Adipocyte (in vitro differentiated cells): ENCODE results near the gene NEUROD6.

Source experiments
- DNase-seq: peaks from one replicate; pipeline ENCODE4 v3.0.0-alpha.2; 2015; ENCODE audit warnings: low read depth
- H3K27me3 ChIP-seq: replicated peaks from 2 replicates; pipeline ENCODE4 v1.7.0; 2013; ENCODE audit warnings: mild to moderate bottlenecking, low read length, moderate library complexity; ENCODE audit not compliant: control insufficient read depth, insufficient read depth
- H3K36me3 ChIP-seq: 2 replicates; pipeline ENCODE4 v1.7.0; 2013; ENCODE audit warnings: low read length, mild to moderate bottlenecking, moderate library complexity; ENCODE audit not compliant: control insufficient read depth, insufficient read depth, severe bottlenecking
- H3K4me1 ChIP-seq: 2 replicates; pipeline ENCODE4 v1.7.0; 2013; ENCODE audit warnings: mild to moderate bottlenecking, low read length, moderate library complexity; ENCODE audit not compliant: control insufficient read depth, insufficient read depth
- H3K4me3 ChIP-seq: 2 replicates; pipeline ENCODE4 v1.7.0; 2013; ENCODE audit warnings: mild to moderate bottlenecking, low read length, moderate library complexity
- H3K9ac ChIP-seq: 2 replicates; pipeline ENCODE4 v1.7.0; 2013; ENCODE audit warnings: mild to moderate bottlenecking, low read length, moderate library complexity
- H3K9me3 ChIP-seq: 2 replicates; pipeline ENCODE4 v1.7.0; 2013; ENCODE audit warnings: mild to moderate bottlenecking, low read length, moderate library complexity; ENCODE audit not compliant: control insufficient read depth

The NEUROD6 gene

DNA sequence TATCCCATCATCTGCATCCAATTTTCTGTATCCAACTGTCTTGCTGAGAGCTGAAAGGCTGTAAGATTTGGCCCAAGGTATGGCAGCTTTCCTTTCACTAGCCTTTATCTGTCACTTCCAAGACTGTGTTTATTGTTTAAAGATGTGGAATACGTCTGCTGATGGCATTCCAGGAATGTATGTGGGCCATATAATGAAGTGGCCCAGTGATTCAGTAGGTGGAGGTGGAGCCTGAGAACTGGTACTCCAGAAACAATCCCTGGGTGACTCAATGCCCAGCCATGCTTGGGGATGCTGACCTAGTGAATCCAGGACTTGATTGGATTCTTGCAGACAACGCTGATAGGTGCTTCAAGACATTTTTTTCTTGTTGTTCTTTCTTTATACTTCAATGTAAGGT lies 13.5 kb downstream of the NEUROD6 start:
- Histone ChIP-seq H3K4me3 (no peak overlapping the region), H3K9me3 (no peaks in the 10 kb centered on the region), H3K27me3 (peaks cover 9% of the 10 kb centered on the region), H3K9ac (no peak overlapping the region), H3K4me1 (no peaks in the 10 kb centered on the region), H3K36me3 (no peaks in the 10 kb centered on the region)
- no peak for DNase-seq

DNA sequence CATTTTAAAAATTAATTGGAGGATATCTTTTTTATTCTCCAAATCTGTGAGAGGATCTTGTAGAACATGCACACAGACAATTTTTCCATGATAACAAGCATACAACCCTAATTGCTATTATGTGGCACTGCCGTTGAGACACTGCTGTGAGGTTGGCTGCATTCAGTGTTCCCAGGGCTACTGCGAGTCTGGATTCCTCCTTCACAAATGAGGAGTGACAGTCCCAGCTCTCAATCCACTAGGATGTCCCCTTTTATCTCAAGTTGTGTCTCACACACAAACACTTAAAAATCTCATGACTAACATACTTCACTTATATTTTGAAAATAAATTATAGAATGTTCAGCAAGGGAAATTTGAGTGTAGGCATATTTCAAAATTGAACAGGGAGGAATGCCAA lies 14.1 kb downstream of the NEUROD6 start:
- Histone ChIP-seq H3K4me1 (no peaks in the 10 kb centered on the region), H3K9me3 (no peaks in the 10 kb centered on the region), H3K4me3 (no peak overlapping the region), H3K9ac (no peak overlapping the region), H3K36me3 (no peaks in the 10 kb centered on the region), H3K27me3 (peaks cover 9% of the 10 kb centered on the region)
- no peak for DNase-seq

DNA sequence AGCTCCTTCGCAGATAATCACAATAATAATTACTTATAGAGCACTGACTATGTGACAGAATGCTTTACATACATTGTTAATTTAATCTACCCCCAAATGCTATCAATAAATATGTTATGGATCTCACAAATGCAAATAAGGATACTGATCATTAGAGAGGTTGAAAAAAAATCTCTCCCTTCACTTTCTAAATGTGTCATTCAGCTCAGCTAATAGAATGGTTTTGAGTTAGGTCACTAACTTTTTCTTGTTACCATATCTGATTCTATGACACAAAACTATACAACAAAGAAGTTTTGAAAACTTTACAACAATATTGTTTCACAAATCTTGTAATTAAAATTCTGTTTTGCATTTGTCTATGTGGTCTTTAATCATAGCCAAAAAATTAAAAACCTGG lies 17.4 kb downstream of the NEUROD6 start:
- H3K27me3 ChIP-seq = peaks cover 9% of the 10 kb centered on the region
- no peak overlapping the region for H3K4me3 ChIP-seq
- H3K4me1 ChIP-seq = no peaks in the 10 kb centered on the region
- no peaks in the 10 kb centered on the region for H3K9me3 ChIP-seq
- DNase-seq = no peak
- no peaks in the 10 kb centered on the region for H3K36me3 ChIP-seq
- H3K9ac ChIP-seq = no peak overlapping the region

DNA sequence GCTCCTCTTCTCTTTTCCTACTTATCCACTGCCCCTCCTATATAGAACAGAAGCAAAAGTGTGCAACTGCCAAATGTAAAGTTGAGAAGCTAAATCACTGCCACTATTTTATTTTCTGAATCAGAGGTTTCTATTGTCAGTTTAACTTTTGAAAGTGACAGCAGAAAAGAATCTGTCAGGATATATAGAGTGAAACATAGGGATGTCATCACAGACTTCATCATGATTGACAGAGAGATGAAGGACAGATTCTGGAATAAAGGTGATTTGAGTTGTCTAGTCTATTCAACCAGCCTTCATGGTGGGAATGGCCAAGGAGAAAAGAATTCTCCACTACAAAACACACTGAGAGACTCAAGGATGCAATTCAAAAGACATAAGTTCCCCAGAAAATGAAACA lies 19.9 kb downstream of the NEUROD6 start:
- peaks cover 9% of the 10 kb centered on the region for H3K27me3 ChIP-seq
- H3K9me3 ChIP-seq = no peaks in the 10 kb centered on the region
- no peaks in the 10 kb centered on the region for H3K36me3 ChIP-seq
- no peaks in the 10 kb centered on the region for H3K4me1 ChIP-seq
- no peak overlapping the region for H3K4me3 ChIP-seq
- no peak for DNase-seq
- H3K9ac ChIP-seq = no peak overlapping the region

- Histone ChIP-seq H3K4me3 (no peak overlapping the region), H3K36me3 (no peaks in the 10 kb centered on the region), H3K9me3 (no peaks in the 10 kb centered on the region), H3K4me1 (no peaks in the 10 kb centered on the region), H3K27me3 (peaks cover 9% of the 10 kb centered on the region), H3K9ac (no peak overlapping the region)
- DNase-seq = no peak
These were observed 22.2 kb downstream of the NEUROD6 start for GRCh38 chr7:31318313-31318712.

DNA sequence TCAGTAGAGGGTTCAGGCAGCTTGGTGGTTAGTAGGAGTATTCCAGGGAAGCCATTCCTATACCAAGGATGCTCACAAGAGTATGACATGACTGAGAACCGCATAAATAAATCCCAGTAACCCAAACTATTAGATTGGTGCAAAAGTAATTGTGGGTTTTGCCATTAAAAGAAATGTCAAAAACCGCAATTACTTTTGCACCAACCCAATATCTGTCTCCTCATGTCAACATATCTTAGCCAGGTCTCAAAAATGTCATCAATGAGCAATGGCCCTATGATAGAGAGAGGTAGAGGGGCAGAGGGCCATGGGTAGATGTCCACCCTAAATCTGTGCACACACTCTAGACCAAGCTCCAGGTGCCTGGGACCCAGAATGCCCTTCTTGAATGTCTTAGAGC lies 23.6 kb downstream of the NEUROD6 start:
- DNase-seq = no peak
- Histone ChIP-seq H3K4me3 (no peak overlapping the region), H3K36me3 (no peaks in the 10 kb centered on the region)

GRCh38 chr7:31315758-31316157 lies 24.8 kb downstream of the NEUROD6 start:
- Histone ChIP-seq H3K9ac (no peak overlapping the region), H3K4me1 (no peaks in the 10 kb centered on the region), H3K36me3 (no peaks in the 10 kb centered on the region), H3K9me3 (no peaks in the 10 kb centered on the region), H3K4me3 (no peak overlapping the region), H3K27me3 (peaks cover 10% of the 10 kb centered on the region)
- no peak for DNase-seq

More for the DNA sequence above, 23.6 kb downstream of the NEUROD6 start:
- Histone ChIP-seq H3K27me3 (peaks cover 9% of the 10 kb centered on the region), H3K9ac (no peak overlapping the region), H3K4me1 (no peaks in the 10 kb centered on the region), H3K9me3 (no peaks in the 10 kb centered on the region)

GRCh38 chr7:31314781-31315180 lies 25.7 kb downstream of the NEUROD6 start:
- no peak overlapping the region for H3K9ac ChIP-seq
- H3K27me3 ChIP-seq = peaks cover 12% of the 10 kb centered on the region
- no peak for DNase-seq
- no peaks in the 10 kb centered on the region for H3K36me3 ChIP-seq
- no peaks in the 10 kb centered on the region for H3K4me1 ChIP-seq
- H3K9me3 ChIP-seq = no peaks in the 10 kb centered on the region
- H3K4me3 ChIP-seq = no peak overlapping the region

DNA sequence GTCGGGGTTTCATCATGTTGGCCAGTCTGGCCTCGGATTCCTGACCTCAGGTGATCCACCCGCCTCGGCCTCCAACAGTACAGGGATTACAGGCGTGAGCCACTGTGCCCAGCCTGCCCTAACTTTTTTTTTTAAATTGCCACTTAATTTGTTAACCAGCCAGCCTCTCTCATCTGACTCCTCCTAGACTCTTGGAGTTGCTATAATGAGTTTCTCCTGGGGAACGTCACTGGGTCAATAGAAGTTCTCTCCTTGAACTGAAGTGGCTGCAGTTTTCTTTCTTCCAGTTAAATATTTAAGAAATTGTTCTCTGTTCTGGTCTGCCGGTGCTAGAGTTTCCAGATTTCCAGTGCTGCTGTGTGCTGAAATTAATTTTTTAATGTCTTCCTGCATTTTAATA lies 27.6 kb downstream of the NEUROD6 start:
- DNase-seq = no peak
- peaks cover 9% of the 10 kb centered on the region for H3K27me3 ChIP-seq
- no peaks in the 10 kb centered on the region for H3K36me3 ChIP-seq
- H3K9me3 ChIP-seq = no peaks in the 10 kb centered on the region
- H3K4me3 ChIP-seq = no peak overlapping the region
- H3K9ac ChIP-seq = no peak overlapping the region
- H3K4me1 ChIP-seq = no peaks in the 10 kb centered on the region

DNA sequence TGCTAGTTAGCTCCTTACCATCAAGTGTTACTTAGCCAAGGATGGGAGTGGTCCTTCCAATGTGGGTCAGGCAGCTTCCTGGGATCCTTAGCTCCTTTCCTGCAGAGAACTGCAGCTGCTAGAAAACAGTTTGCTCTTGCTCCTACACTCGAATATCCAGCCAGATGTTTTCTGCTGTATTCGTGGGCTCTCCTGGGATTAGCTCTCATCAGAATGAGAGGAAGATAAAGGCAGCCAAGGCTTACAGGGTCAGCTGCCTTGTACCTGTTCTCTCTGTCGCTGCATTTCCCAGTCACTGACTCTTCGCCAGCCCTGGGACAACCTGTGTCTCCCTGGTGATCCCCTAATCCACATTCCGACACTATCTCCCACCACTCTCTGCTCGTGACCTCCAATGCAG lies 29.0 kb downstream of the NEUROD6 start:
- peaks cover 11% of the 10 kb centered on the region for H3K27me3 ChIP-seq

GRCh38 chr7:31310321-31310935 lies 30.1 kb downstream of the NEUROD6 start:
- DNase-seq = no peak
- Histone ChIP-seq H3K9me3 (no peaks in the 10 kb centered on the region), H3K9ac (no peak overlapping the region), H3K36me3 (no peaks in the 10 kb centered on the region), H3K4me1 (no peaks in the 10 kb centered on the region), H3K4me3 (no peak overlapping the region), H3K27me3 (peaks cover 17% of the 10 kb centered on the region)

More for the DNA sequence above, 29.0 kb downstream of the NEUROD6 start:
- Histone ChIP-seq H3K4me3 (no peak overlapping the region), H3K9ac (no peak overlapping the region), H3K36me3 (no peaks in the 10 kb centered on the region), H3K9me3 (no peaks in the 10 kb centered on the region), H3K4me1 (no peaks in the 10 kb centered on the region)
- no peak for DNase-seq

DNA sequence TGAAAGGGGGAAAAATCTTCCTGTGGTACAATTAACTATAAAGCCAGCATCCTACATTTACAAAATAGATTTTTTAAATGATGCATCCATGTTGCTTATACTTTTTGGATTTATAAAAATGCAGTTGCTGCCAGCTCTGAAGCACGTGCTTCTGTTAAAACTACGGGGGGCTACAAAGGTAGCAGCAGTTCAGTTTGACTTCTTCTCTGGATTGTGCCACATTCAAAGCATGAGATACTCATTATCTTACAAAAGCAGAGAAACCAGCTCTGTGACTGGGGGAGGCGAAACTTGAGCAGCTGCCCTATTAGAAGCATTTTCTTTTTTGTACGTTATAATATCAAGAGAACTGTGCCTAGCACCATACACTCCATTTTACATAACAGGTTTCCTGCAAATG lies 31.1 kb downstream of the NEUROD6 start:
- H3K36me3 ChIP-seq = no peaks in the 10 kb centered on the region
- no peaks in the 10 kb centered on the region for H3K4me1 ChIP-seq
- H3K9ac ChIP-seq = no peak overlapping the region
- H3K27me3 ChIP-seq = peaks cover 20% of the 10 kb centered on the region
- no peak overlapping the region for H3K4me3 ChIP-seq
- no peaks in the 10 kb centered on the region for H3K9me3 ChIP-seq
- DNase-seq = no peak
